OCI-LY7 (cell line): Measurements from ENCODE around the gene SLC16A3.

Experiments used
- CTCF ChIP-seq: fragments of 200-600 bp; sonication (generic); conservative IDR thresholded peaks from 2 replicates; pipeline ENCODE4 v1.5.1; 2014; ENCODE audit warnings: mild to moderate bottlenecking, antibody characterized with exemption, low read length, moderate library complexity, mixed read lengths
- EZH2phosphoT487 ChIP-seq: fragments of 200-600 bp; sonication (generic); IDR thresholded peaks from 2 replicates; pipeline ENCODE4 v1.6.1; 2018; ENCODE audit warnings: low read depth, borderline replicate concordance, mild to moderate bottlenecking, mixed run types, antibody characterized with exemption, low read length, moderate library complexity, mixed read lengths

GRCh38 chr17:82226146-82226808, 2.6 kb upstream of the SLC16A3 start:
- TF ChIP-seq CTCF (no peak), EZH2phosphoT487 (no peak)
